HG03159 (cell line): ENCODE measurements around the gene GID4.

ENCODE experiments used
- ATAC-seq: cut with Tn5 transposase; IDR thresholded peaks from one replicate; pipeline ENCODE4 v1.9.1; 2021; ENCODE audit warnings: mild to moderate bottlenecking, moderate library complexity; ENCODE audit not compliant: unreplicated experiment

GID4 gene

GRCh38 chr17:18015593-18015992, 23.6 kb upstream of the GID4 start:
- no peak for ATAC-seq

GRCh38 chr17:18016426-18016825, 22.8 kb upstream of the GID4 start:
- ATAC-seq: no peak

- no peak for ATAC-seq
Observed at GRCh38 chr17:18017958-18018357, 21.2 kb upstream of the GID4 start.

- no peak for ATAC-seq
Observed at GRCh38 chr17:18018411-18018921, 20.7 kb upstream of the GID4 start.

GRCh38 chr17:18019838-18020154, 19.4 kb upstream of the GID4 start:
- ATAC-seq: no peak

GRCh38 chr17:18020971-18021370, 18.2 kb upstream of the GID4 start:
- ATAC-seq: no peak

- no peak for ATAC-seq
Observed at GRCh38 chr17:18021372-18021771, 17.8 kb upstream of the GID4 start.

- no peak for ATAC-seq
Observed at GRCh38 chr17:18025241-18025944, 13.8 kb upstream of the GID4 start.

GRCh38 chr17:18025945-18026776, 13.0 kb upstream of the GID4 start:
- ATAC-seq: no peak

- no peak for ATAC-seq
Observed at GRCh38 chr17:18027280-18027679, 11.9 kb upstream of the GID4 start.

- no peak for ATAC-seq
Observed at GRCh38 chr17:18028114-18028951, 10.9 kb upstream of the GID4 start.

GRCh38 chr17:18028952-18029540, 10.2 kb upstream of the GID4 start:
- no peak for ATAC-seq

GRCh38 chr17:18031955-18032354, 7.3 kb upstream of the GID4 start:
- no peak for ATAC-seq

GRCh38 chr17:18033442-18034099, 5.6 kb upstream of the GID4 start:
- peak; percentile 65 for ATAC-seq

GRCh38 chr17:18035704-18036103, 3.5 kb upstream of the GID4 start:
- no peak for ATAC-seq

- no peak for ATAC-seq
Observed at GRCh38 chr17:18037486-18037885, 1.7 kb upstream of the GID4 start.

GRCh38 chr17:18038149-18038850, 908 bp upstream of the GID4 start:
- ATAC-seq: peak; percentile 8

- ATAC-seq: peak; percentile 21
Observed at GRCh38 chr17:18039535-18040260, 490 bp downstream of the GID4 start.

GRCh38 chr17:18040261-18040858, 1.2 kb downstream of the GID4 start:
- ATAC-seq: no peak
